ENCODE data around the gene INPP4B.

INPP4B gene

GRCh38 chr4:142297313-142297712 lies 548.8 kb downstream of the INPP4B start:
- Histone ChIP-seq H4K91ac (ENCODE audit: low read depth, low read length, poor library complexity) (no peak overlapping the region), H3K4me2 (ENCODE audit: insufficient read depth, low read length, poor library complexity, severe bottlenecking) (no peak overlapping the region), H3K4me1 (ENCODE audit: control insufficient read depth in 2 of 2, insufficient read depth in 1 of 2, low read depth in 1 of 2, low read length in 2 of 2) (peaks cover 0 to 3% of the 10 kb centered on the region in 2 donors), H3K9me3 (replicated peaks in 1 of 2; ENCODE audit: control insufficient read depth in 2 of 2, insufficient read depth in 1 of 2, low read depth in 1 of 2, low read length in 2 of 2) (peaks cover 0 to 3% of the 10 kb centered on the region in 2 donors), H3K36me3 (replicated peaks in 1 of 2; ENCODE audit: control insufficient read depth in 2 of 2, insufficient read depth in 2 of 2, low read length in 2 of 2) (no peaks in the 10 kb centered on the region), H2AK5ac (ENCODE audit: low read depth, low read length) (no peak overlapping the region), H3K4ac (ENCODE audit: low read length) (no peak overlapping the region), H2AFZ (ENCODE audit: low read length) (no peak overlapping the region), H3K27ac (replicated peaks; ENCODE audit: low read length) (no peak overlapping the region), H4K8ac (ENCODE audit: low read depth, low read length) (no peak overlapping the region), H3K14ac (ENCODE audit: low read length) (no peak overlapping the region), H3K27me3 (ENCODE audit: control insufficient read depth in 3 of 3, insufficient read depth in 3 of 3, low read depth in 1 of 3, low read length in 3 of 3) (peaks cover 0 to 1% (median 0%) of the 10 kb centered on the region in 3 experiments), H3K4me3 (ENCODE audit: low read length in 2 of 2) (no peak overlapping the region), H3K9ac (ENCODE audit: low read depth, low read length, poor library complexity) (no peak overlapping the region), H2BK120ac (ENCODE audit: low read depth, low read length) (no peak overlapping the region), H2BK12ac (ENCODE audit: low read length) (peak overlapping the region; percentile 58), H3K79me1 (ENCODE audit: low read depth, low read length) (no peaks in the 10 kb centered on the region), H2BK5ac (ENCODE audit: low read length) (no peak overlapping the region), H3K18ac (ENCODE audit: low read length) (no peak overlapping the region), H2BK15ac (ENCODE audit: low read length) (no peak overlapping the region), H3K23ac (ENCODE audit: low read depth, low read length, poor library complexity) (no peak overlapping the region)
- DNase-seq (ENCODE audit: low spot score): no peak
- no CpG with 5 or more reads among the region's 4 CpGs for WGBS, 2 donors (ENCODE audit: extremely low coverage in 2 of 2, insufficient read length in 2 of 2, insufficient replicate concordance in 1 of 2)

GRCh38 chr4:142293536-142293935 lies 552.6 kb downstream of the INPP4B start:
- peaks cover 0 to 3% of the 10 kb centered on the region in 2 donors for H3K9me3 ChIP-seq (replicated peaks in 1 of 2; ENCODE audit: control insufficient read depth in 2 of 2, insufficient read depth in 1 of 2, low read depth in 1 of 2, low read length in 2 of 2)
- H4K8ac ChIP-seq (ENCODE audit: low read depth, low read length): no peak overlapping the region
- H2BK12ac ChIP-seq (ENCODE audit: low read length): no peak overlapping the region
- H3K27ac ChIP-seq (replicated peaks; ENCODE audit: low read length): no peak overlapping the region
- no peak overlapping the region for H3K4me2 ChIP-seq (ENCODE audit: insufficient read depth, low read length, poor library complexity, severe bottlenecking)
- peaks cover 0 to 1% (median 0%) of the 10 kb centered on the region in 3 experiments for H3K27me3 ChIP-seq (ENCODE audit: control insufficient read depth in 3 of 3, insufficient read depth in 3 of 3, low read depth in 1 of 3, low read length in 3 of 3)
- no peak for DNase-seq (ENCODE audit: low spot score)
- no peaks in the 10 kb centered on the region for H3K36me3 ChIP-seq (replicated peaks in 1 of 2; ENCODE audit: control insufficient read depth in 2 of 2, insufficient read depth in 2 of 2, low read length in 2 of 2)
- H3K79me1 ChIP-seq (ENCODE audit: low read depth, low read length): no peaks in the 10 kb centered on the region
- H3K14ac ChIP-seq (ENCODE audit: low read length): no peak overlapping the region
- peaks cover 0 to 3% of the 10 kb centered on the region in 2 donors for H3K4me1 ChIP-seq (ENCODE audit: control insufficient read depth in 2 of 2, insufficient read depth in 1 of 2, low read depth in 1 of 2, low read length in 2 of 2)
- no peak overlapping the region for H2AK5ac ChIP-seq (ENCODE audit: low read depth, low read length)
- no peak overlapping the region for H2BK15ac ChIP-seq (ENCODE audit: low read length)
- WGBS, 2 donors (ENCODE audit: extremely low coverage in 2 of 2, insufficient read length in 2 of 2, insufficient replicate concordance in 1 of 2): no CpG with 5 or more reads among the region's 4 CpGs
- H3K4ac ChIP-seq (ENCODE audit: low read length): no peak overlapping the region
- no peak overlapping the region for H3K23ac ChIP-seq (ENCODE audit: low read depth, low read length, poor library complexity)
- no peak overlapping the region for H2AFZ ChIP-seq (ENCODE audit: low read length)
- no peak overlapping the region for H3K9ac ChIP-seq (ENCODE audit: low read depth, low read length, poor library complexity)
- H2BK120ac ChIP-seq (ENCODE audit: low read depth, low read length): no peak overlapping the region
- no peak overlapping the region for H3K4me3 ChIP-seq (ENCODE audit: low read length in 2 of 2)
- H2BK5ac ChIP-seq (ENCODE audit: low read length): no peak overlapping the region
- H4K91ac ChIP-seq (ENCODE audit: low read depth, low read length, poor library complexity): no peak overlapping the region
- no peak overlapping the region for H3K18ac ChIP-seq (ENCODE audit: low read length)

GRCh38 chr4:142292231-142292630 lies 553.9 kb downstream of the INPP4B start:
- H3K4ac ChIP-seq (ENCODE audit: low read length): no peak overlapping the region
- H2BK5ac ChIP-seq (ENCODE audit: low read length): no peak overlapping the region
- no peak overlapping the region for H4K91ac ChIP-seq (ENCODE audit: low read depth, low read length, poor library complexity)
- H3K4me2 ChIP-seq (ENCODE audit: insufficient read depth, low read length, poor library complexity, severe bottlenecking): no peak overlapping the region
- H3K36me3 ChIP-seq (replicated peaks in 1 of 2; ENCODE audit: control insufficient read depth in 2 of 2, insufficient read depth in 2 of 2, low read length in 2 of 2): no peaks in the 10 kb centered on the region
- H3K27me3 ChIP-seq (ENCODE audit: control insufficient read depth in 3 of 3, insufficient read depth in 3 of 3, low read depth in 1 of 3, low read length in 3 of 3): peaks cover 0 to 1% (median 0%) of the 10 kb centered on the region in 3 experiments
- no peak for DNase-seq (ENCODE audit: low spot score)
- no peak overlapping the region for H2BK12ac ChIP-seq (ENCODE audit: low read length)
- no peak overlapping the region for H3K23ac ChIP-seq (ENCODE audit: low read depth, low read length, poor library complexity)
- no peak overlapping the region for H3K14ac ChIP-seq (ENCODE audit: low read length)
- peaks cover 0 to under 1% of the 10 kb centered on the region in 2 donors for H3K4me1 ChIP-seq (ENCODE audit: control insufficient read depth in 2 of 2, insufficient read depth in 1 of 2, low read depth in 1 of 2, low read length in 2 of 2)
- no peaks in the 10 kb centered on the region for H3K79me1 ChIP-seq (ENCODE audit: low read depth, low read length)
- H4K8ac ChIP-seq (ENCODE audit: low read depth, low read length): no peak overlapping the region
- no CpG with 5 or more reads among the region's 2 CpGs for WGBS, 2 donors (ENCODE audit: extremely low coverage in 2 of 2, insufficient read length in 2 of 2, insufficient replicate concordance in 1 of 2)
- no peak overlapping the region for H3K4me3 ChIP-seq (ENCODE audit: low read length in 2 of 2)
- H2AFZ ChIP-seq (ENCODE audit: low read length): no peak overlapping the region
- H2AK5ac ChIP-seq (ENCODE audit: low read depth, low read length): no peak overlapping the region
- H3K9ac ChIP-seq (ENCODE audit: low read depth, low read length, poor library complexity): no peak overlapping the region
- H3K18ac ChIP-seq (ENCODE audit: low read length): no peak overlapping the region
- H3K27ac ChIP-seq (replicated peaks; ENCODE audit: low read length): no peak overlapping the region
- H3K9me3 ChIP-seq (replicated peaks in 1 of 2; ENCODE audit: control insufficient read depth in 2 of 2, insufficient read depth in 1 of 2, low read depth in 1 of 2, low read length in 2 of 2): peaks cover 0 to under 1% of the 10 kb centered on the region in 2 donors
- no peak overlapping the region for H2BK15ac ChIP-seq (ENCODE audit: low read length)
- no peak overlapping the region for H2BK120ac ChIP-seq (ENCODE audit: low read depth, low read length)

DNA sequence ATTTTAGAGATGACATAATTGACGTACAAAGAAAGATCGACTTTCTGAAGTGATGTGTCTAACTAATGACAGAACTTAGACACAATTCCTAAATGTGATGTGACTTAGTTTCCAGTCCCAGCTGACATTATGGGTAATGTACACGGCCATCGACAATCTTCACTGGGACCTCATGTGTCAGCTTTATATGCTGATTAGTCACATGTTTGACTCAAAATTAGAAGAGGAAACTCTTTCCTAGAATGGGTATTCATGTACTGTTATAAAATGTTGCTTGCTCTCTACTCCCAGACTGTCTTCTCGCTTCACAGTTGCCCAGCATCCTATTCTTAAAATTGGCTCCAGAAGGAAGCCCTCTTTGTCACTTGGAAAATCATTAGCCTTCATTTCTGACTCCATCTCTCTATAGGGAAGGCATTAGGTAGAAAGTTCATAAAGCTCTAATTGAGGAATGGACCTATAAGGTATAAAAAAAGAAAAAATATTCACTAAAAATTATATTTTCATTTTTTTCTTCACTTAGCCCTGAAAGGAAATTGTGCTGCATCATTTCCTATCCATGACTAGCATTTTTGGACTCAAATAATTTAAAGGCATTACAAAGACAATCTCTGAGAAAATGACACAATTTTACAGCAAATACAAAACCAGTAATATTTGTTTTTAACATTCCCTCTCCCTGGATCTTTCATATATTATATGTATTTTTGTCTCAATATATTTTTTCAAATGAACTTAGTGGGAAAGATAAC lies 554.6 kb downstream of the INPP4B start:
- H3K9me3 ChIP-seq (replicated peaks in 1 of 2; ENCODE audit: control insufficient read depth in 2 of 2, insufficient read depth in 1 of 2, low read depth in 1 of 2, low read length in 2 of 2): no peaks in the 10 kb centered on the region
- H3K79me1 ChIP-seq (ENCODE audit: low read depth, low read length): no peaks in the 10 kb centered on the region
- H2BK120ac ChIP-seq (ENCODE audit: low read depth, low read length): no peak overlapping the region
- DNase-seq (ENCODE audit: low spot score): no peak
- H4K91ac ChIP-seq (ENCODE audit: low read depth, low read length, poor library complexity): no peak overlapping the region
- no peak overlapping the region for H2BK5ac ChIP-seq (ENCODE audit: low read length)
- H2BK15ac ChIP-seq (ENCODE audit: low read length): no peak overlapping the region
- H3K23ac ChIP-seq (ENCODE audit: low read depth, low read length, poor library complexity): no peak overlapping the region
- H2BK12ac ChIP-seq (ENCODE audit: low read length): no peak overlapping the region
- H3K27ac ChIP-seq (replicated peaks; ENCODE audit: low read length): no peak overlapping the region
- H3K14ac ChIP-seq (ENCODE audit: low read length): no peak overlapping the region
- no CpG with 5 or more reads among the region's 5 CpGs for WGBS, 2 donors (ENCODE audit: extremely low coverage in 2 of 2, insufficient read length in 2 of 2, insufficient replicate concordance in 1 of 2)
- no peaks in the 10 kb centered on the region for H3K36me3 ChIP-seq (replicated peaks in 1 of 2; ENCODE audit: control insufficient read depth in 2 of 2, insufficient read depth in 2 of 2, low read length in 2 of 2)
- no peak overlapping the region for H3K18ac ChIP-seq (ENCODE audit: low read length)
- peaks cover 0 to 1% (median 0%) of the 10 kb centered on the region in 3 experiments for H3K27me3 ChIP-seq (ENCODE audit: control insufficient read depth in 3 of 3, insufficient read depth in 3 of 3, low read depth in 1 of 3, low read length in 3 of 3)
- no peak overlapping the region for H2AK5ac ChIP-seq (ENCODE audit: low read depth, low read length)
- no peak overlapping the region for H3K4ac ChIP-seq (ENCODE audit: low read length)
- H3K4me2 ChIP-seq (ENCODE audit: insufficient read depth, low read length, poor library complexity, severe bottlenecking): no peak overlapping the region
- no peak overlapping the region for H2AFZ ChIP-seq (ENCODE audit: low read length)
- no peak overlapping the region for H3K9ac ChIP-seq (ENCODE audit: low read depth, low read length, poor library complexity)
- H3K4me1 ChIP-seq (ENCODE audit: control insufficient read depth in 2 of 2, insufficient read depth in 1 of 2, low read depth in 1 of 2, low read length in 2 of 2): no peaks in the 10 kb centered on the region
- no peak overlapping the region for H3K4me3 ChIP-seq (ENCODE audit: low read length in 2 of 2)
- no peak overlapping the region for H4K8ac ChIP-seq (ENCODE audit: low read depth, low read length)
